GM12892 (cell line): Measurements from ENCODE around the gene TIMM50.

Experiments used
- POLR2A ChIP-seq: IDR thresholded peaks from 2 replicates; pipeline ENCODE4 v1.6.1; 2011; ENCODE audit warnings: low read depth, low read length, control low read depth
- POLR2AphosphoS5 ChIP-seq: IDR thresholded peaks from 2 replicates; pipeline ENCODE4 v1.6.1; 2011; ENCODE audit warnings: low read depth, low read length, control low read depth
- TAF1 ChIP-seq: IDR thresholded peaks from 2 replicates; pipeline ENCODE4 v1.6.1; 2011; ENCODE audit warnings: low read depth, mild to moderate bottlenecking, control low read depth, low read length, borderline replicate concordance

- TF ChIP-seq TAF1 (peak; percentile 89), POLR2AphosphoS5 (peak; percentile 66; the same call in 1 of the 2 replicates), POLR2A (peak; percentile 76; the same call in 1 of the 2 replicates)
These were observed at the start of gene TIMM50 for GRCh38 chr19:39480337-39481228.
